ENCODE measurements around the gene HLA-DOA.

HLA-DOA gene

DNA sequence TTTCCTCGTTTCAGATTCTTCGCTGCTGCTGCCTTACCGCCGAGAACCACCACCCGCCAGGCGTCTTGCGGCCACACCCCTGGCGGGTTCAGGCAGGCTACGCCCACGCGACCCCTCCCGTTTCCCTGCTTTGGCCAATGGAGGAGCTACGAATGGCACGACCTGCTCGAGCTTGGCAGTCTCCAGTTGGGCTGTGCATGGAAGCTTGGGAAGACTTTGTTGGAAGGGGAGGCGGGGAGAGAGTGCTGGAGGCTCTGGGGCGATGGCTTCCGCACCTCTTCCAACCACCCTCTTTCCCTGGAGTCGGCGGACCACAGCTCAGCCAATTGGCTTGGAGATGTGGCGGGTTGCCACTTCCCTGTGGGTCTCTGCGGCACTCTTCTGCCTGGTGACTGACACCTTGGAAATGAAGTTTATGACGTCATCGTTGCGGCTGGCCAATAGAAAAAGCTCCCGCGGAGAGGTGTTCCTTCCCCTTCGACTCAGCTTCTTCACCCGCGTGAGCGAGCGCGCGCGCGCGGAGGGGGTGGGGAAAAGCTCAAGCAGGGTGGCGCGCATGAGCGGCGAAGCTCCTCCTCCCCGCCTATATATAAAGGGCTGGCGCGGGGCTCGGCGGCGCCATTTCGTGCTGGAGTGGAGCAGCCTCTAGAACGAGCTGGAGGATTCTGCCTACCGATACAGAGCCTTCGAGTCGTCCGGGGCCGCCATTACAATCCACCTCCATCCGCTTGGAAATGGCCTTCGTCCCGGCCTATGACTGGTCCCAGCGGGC lies 37.6 kb downstream of the HLA-DOA start:
- TF ChIP-seq EZH2 (optimal IDR thresholded peaks at IDR 0.05; ENCODE audit: low read depth, low read length) (no peak), EZH2phosphoT487 (IDR thresholded peaks at IDR 0.05; ENCODE audit: low read length) (no peak)
- TF ChIP-seq, protein P1, sequence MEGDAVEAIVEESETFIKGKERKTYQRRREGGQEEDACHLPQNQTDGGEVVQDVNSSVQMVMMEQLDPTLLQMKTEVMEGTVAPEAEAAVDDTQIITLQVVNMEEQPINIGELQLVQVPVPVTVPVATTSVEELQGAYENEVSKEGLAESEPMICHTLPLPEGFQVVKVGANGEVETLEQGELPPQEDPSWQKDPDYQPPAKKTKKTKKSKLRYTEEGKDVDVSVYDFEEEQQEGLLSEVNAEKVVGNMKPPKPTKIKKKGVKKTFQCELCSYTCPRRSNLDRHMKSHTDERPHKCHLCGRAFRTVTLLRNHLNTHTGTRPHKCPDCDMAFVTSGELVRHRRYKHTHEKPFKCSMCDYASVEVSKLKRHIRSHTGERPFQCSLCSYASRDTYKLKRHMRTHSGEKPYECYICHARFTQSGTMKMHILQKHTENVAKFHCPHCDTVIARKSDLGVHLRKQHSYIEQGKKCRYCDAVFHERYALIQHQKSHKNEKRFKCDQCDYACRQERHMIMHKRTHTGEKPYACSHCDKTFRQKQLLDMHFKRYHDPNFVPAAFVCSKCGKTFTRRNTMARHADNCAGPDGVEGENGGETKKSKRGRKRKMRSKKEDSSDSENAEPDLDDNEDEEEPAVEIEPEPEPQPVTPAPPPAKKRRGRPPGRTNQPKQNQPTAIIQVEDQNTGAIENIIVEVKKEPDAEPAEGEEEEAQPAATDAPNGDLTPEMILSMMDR (IDR thresholded peaks at IDR 0.05; ENCODE audit: low read length), result no peak
- H3K79me2 ChIP-seq (ENCODE audit: low read length), result peaks cover 80% of the 10 kb centered on the region
- DNase-seq, result peak; percentile 99
- peak overlapping the region; percentile 91 for H3K4me3 ChIP-seq (ENCODE audit: low read length)
- H3K27ac ChIP-seq (ENCODE audit: low read length), result peak overlapping the region; percentile 100
- peaks cover 47% of the 10 kb centered on the region for H4K20me1 ChIP-seq (ENCODE audit: insufficient read depth, low read length)
- H3F3A ChIP-seq (ENCODE audit: insufficient read depth, low read length), result peaks cover 85% of the 10 kb centered on the region
- H3K9ac ChIP-seq (ENCODE audit: low read length), result peak overlapping the region; percentile 97
- H3K9me2 ChIP-seq (replicated peaks; ENCODE audit: insufficient read depth, low read length), result no peaks in the 10 kb centered on the region
- H3K4me2 ChIP-seq (ENCODE audit: low read depth, low read length), result peak overlapping the region; percentile 87
- H3K4me1 ChIP-seq (ENCODE audit: low read length), result peaks cover 25% of the 10 kb centered on the region
- no peaks in the 10 kb centered on the region for H3K27me3 ChIP-seq (replicated peaks; ENCODE audit: insufficient read depth, low read length)
- H2AFZ ChIP-seq (ENCODE audit: low read length), result no peak overlapping the region
- peaks cover 38% of the 10 kb centered on the region for H3K36me3 ChIP-seq (replicated peaks; ENCODE audit: insufficient read depth, low read length)
- H3K9me3 ChIP-seq (replicated peaks; ENCODE audit: insufficient read depth, low read length), result no peaks in the 10 kb centered on the region

DNA sequence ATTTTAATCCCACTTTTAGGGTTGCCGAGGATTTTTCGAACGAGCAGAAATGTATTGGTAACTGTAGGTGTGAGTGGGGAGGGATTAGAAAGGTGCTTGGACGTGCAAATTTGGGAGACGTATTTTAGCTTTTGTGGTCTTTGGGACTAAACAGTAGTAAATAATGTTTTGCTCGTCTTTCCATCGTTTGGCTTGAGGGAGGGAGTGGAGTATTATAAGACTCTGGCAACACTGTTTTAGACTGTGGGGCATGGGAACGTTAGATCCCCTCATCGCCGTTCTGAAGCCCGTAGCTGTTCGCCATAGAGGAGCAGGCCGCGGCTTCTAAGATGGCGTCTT lies 38.2 kb downstream of the HLA-DOA start:
- Histone ChIP-seq H4K20me1 (ENCODE audit: insufficient read depth, low read length) (peaks cover 41% of the 10 kb centered on the region), H3K4me2 (ENCODE audit: low read depth, low read length) (peak overlapping the region; percentile 87), H3K79me2 (ENCODE audit: low read length) (peaks cover 77% of the 10 kb centered on the region), H3K9ac (ENCODE audit: low read length) (peak overlapping the region; percentile 97), H3K27me3 (replicated peaks; ENCODE audit: insufficient read depth, low read length) (no peaks in the 10 kb centered on the region), H3K4me3 (ENCODE audit: low read length) (peak overlapping the region; percentile 79), H3K9me2 (replicated peaks; ENCODE audit: insufficient read depth, low read length) (no peaks in the 10 kb centered on the region), H3K4me1 (ENCODE audit: low read length) (peaks cover 27% of the 10 kb centered on the region), H3K27ac (ENCODE audit: low read length) (peak overlapping the region; percentile 100), H3F3A (ENCODE audit: insufficient read depth, low read length) (peaks cover 80% of the 10 kb centered on the region), H2AFZ (ENCODE audit: low read length) (no peak overlapping the region), H3K36me3 (replicated peaks; ENCODE audit: insufficient read depth, low read length) (peaks cover 33% of the 10 kb centered on the region), H3K9me3 (replicated peaks; ENCODE audit: insufficient read depth, low read length) (no peaks in the 10 kb centered on the region)
- TF ChIP-seq EZH2 (optimal IDR thresholded peaks at IDR 0.05; ENCODE audit: low read depth, low read length), result no peak
- TF ChIP-seq EZH2phosphoT487 (IDR thresholded peaks at IDR 0.05; ENCODE audit: low read length), result no peak
- TF ChIP-seq, protein P1 (IDR thresholded peaks at IDR 0.05; ENCODE audit: low read length), result no peak
- DNase-seq, result no peak

DNA sequence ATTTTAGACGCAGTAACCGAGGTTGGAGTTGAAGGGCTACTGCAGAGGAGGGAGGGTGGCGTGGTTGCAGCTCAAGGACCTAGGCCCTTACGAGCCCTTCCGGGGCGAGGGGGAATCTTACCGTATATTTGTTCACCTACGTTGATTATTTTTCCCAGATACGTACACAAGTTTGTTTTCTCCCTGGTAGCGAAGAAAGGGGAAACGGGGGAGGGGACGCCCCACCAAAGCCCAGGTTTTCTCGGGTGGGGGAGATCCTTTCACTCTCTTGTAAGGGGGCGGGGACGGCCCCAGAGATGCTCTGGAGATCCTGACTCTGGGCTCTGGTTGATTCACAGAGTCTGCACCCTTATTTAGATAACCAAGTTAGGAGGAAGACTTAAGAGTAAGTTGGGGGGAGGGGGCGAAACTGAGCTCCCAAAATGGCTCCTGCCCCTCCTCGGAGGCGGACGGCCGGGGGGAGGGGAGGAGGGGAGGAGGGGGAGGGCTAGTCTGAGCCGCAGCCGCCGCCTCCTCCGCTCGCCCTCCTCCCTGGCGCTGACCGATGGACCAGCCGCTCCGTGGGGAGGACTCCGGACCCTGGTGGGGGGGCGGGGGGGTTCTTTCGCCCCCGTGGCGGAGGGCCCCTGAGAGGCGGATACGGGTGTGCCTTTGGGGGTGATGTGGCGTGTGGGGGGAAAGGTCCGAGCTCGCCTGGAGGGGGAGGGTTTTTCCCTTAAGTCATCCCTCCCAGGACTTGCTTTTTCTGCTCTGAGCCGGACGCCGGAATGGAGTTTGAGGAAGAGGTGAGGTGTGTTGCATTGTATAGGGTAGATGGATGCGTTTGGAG lies 38.8 kb downstream of the HLA-DOA start:
- TF ChIP-seq, protein P1 (IDR thresholded peaks at IDR 0.05; ENCODE audit: low read length), result no peak
- TF ChIP-seq EZH2 (optimal IDR thresholded peaks at IDR 0.05; ENCODE audit: low read depth, low read length) (no peak), EZH2phosphoT487 (IDR thresholded peaks at IDR 0.05; ENCODE audit: low read length) (no peak)
- Histone ChIP-seq H3F3A (ENCODE audit: insufficient read depth, low read length) (peaks cover 74% of the 10 kb centered on the region), H2AFZ (ENCODE audit: low read length) (no peak overlapping the region), H3K4me3 (ENCODE audit: low read length) (peak overlapping the region; percentile 79), H3K4me1 (ENCODE audit: low read length) (peaks cover 22% of the 10 kb centered on the region), H3K79me2 (ENCODE audit: low read length) (peaks cover 71% of the 10 kb centered on the region), H3K27ac (ENCODE audit: low read length) (peak overlapping the region; percentile 100), H3K9me2 (replicated peaks; ENCODE audit: insufficient read depth, low read length) (no peaks in the 10 kb centered on the region), H3K9me3 (replicated peaks; ENCODE audit: insufficient read depth, low read length) (no peaks in the 10 kb centered on the region), H3K4me2 (ENCODE audit: low read depth, low read length) (peak overlapping the region; percentile 87), H3K9ac (ENCODE audit: low read length) (peak overlapping the region; percentile 97), H3K27me3 (replicated peaks; ENCODE audit: insufficient read depth, low read length) (no peaks in the 10 kb centered on the region), H3K36me3 (replicated peaks; ENCODE audit: insufficient read depth, low read length) (peaks cover 27% of the 10 kb centered on the region), H4K20me1 (ENCODE audit: insufficient read depth, low read length) (peaks cover 35% of the 10 kb centered on the region)
- peak; percentile 86 for DNase-seq
